GM18502 (cell line): Measurements from ENCODE around the gene GABPB1.
A peak's percentile ranks its signal among the peaks of the same experiment; 100 is the strongest.

Experiments
- ATAC-seq: cut with Tn5 transposase; IDR thresholded peaks from one replicate; pipeline ENCODE4 v1.9.1; 2021; ENCODE audit warnings: mild to moderate bottlenecking; ENCODE audit not compliant: unreplicated experiment, poor library complexity

Gene GABPB1

DNA sequence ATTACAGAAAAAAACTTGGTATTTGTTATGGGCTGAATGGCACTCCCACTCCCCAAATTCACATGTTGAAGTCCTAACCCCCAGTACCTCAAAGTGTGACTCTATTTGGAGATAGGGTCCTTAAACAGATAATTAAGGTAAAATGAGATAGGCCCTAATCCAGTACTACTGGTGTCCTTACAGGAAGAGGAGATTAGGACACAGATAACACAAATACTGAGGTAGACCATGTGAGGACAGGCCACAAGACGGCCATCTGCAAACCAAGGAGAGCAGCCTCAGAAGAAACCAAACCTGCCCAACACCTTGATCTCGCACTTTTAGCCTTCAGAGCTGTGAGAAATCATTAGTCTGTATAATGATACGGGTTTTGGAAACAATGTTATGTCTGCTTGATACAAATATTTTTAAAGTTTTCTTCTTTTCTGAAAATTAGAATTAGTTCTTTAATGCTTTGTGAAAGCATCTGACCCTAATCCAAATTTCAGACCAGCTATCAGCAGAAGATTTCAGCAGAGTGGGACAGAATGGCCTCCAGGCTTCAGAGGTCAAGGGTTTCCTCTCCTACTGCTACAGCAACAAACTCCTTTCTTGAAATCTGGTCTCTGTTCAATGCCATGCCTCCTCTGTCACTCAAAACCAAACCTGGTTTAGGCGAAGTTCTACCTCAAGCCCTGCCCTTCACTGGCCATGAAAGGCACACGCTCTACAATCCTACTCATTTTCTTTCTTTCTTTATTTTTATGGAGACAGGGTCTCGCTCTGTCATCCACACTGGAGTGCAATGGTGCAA, 67.5 kb downstream of the GABPB1 start:
- no peak for ATAC-seq

DNA sequence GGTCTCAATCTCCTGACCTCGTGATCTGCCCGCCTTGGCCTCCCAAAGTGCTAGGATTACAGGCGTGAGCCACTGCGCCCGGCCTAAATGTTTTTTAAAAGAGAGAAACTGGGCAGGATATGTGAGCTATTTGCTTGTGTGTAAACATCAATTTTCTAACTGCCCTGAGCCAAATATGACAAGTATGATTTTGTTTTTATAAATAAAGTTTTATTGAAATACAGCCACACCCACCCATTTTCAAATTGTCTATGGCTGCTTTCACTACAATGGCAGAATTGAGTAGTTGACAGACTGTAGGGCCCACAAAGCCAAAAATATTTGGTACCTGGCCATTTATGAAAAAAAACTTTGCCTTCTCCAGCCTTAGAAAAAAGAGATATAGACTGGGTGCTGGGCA, 73.6 kb downstream of the GABPB1 start:
- no peak for ATAC-seq

DNA sequence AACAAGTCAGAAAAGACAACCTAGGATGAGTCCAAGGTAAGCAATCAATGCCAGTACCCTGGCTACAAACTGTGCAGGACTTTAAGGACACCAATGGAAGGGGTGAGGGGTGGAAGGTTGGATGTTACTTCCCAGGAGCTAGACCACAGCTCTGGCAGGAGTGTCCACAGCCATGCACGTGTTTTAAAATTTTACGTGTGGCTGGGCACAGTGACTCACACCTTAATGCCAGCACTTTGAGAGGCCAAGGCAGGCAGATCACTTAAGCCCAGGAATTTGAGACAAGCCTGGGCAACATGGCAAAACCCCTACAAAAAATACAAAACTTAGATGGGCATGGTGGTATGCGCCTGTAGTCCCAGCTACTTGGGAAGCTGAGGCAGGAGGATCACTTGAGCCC, 74.7 kb downstream of the GABPB1 start:
- ATAC-seq = no peak

DNA sequence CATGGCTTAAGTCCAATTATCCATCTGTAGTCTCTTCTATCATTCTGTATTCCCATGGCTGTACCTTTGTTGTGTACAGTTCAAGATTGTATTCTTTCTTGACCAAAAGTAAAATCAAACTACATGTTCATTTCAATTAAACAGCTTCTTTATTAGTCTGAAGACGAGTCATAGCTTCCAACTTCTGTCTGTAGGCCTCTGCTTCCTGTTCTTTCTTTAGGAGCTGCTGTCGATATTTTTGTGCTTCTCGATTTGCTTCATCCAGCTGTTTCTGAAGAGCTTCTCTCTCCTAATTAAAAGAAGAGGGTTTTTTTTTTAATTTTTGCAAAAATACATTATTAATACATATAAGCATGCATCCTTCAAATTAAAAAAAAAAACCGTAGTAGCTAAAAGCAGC, 76.5 kb downstream of the GABPB1 start:
- ATAC-seq = no peak

GRCh38 chr15:50277370-50277769, 77.6 kb downstream of the GABPB1 start:
- no peak for ATAC-seq

GRCh38 chr15:50275908-50276307, 79.1 kb downstream of the GABPB1 start:
- ATAC-seq = no peak

GRCh38 chr15:50275091-50275490, 79.9 kb downstream of the GABPB1 start:
- ATAC-seq = no peak

- ATAC-seq = no peak
Observed at GRCh38 chr15:50267577-50267976, 87.4 kb downstream of the GABPB1 start.

- ATAC-seq = no peak
Observed at GRCh38 chr15:50265620-50266019, 89.4 kb downstream of the GABPB1 start, which contains the start of gene HDC. HDC (minus strand) TSS chr15:50265726; CDS start chr15:50265623, 103 bp downstream.

- no peak for ATAC-seq
Observed at GRCh38 chr15:50262533-50262932, 92.5 kb downstream of the GABPB1 start.

- no peak for ATAC-seq
Observed at GRCh38 chr15:50261981-50262380, 93.0 kb downstream of the GABPB1 start.

DNA sequence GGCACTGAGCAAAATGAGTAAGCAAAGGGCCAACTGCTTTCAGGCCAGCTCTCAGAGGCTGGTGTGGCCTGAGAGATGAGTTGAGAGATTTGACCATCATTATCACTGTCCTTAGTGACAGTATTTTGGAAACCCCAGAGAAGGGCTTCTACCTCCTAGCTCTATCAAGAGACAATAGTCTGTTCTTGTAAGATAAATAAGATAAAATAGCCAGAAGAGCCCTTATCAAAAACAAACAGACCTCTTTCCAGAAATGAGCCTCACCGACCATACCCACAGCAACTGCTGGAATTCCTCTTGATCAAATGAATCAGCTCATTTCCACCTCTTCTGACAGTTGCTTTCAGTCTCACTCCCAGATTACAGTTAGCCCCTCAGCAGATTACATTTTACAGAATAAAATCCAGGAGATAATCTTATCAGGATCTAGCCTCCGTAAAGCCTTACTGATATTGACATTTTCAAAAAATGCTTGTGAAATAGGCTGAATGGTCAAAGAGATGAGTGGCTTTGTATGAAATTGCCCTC, 94.0 kb downstream of the GABPB1 start:
- peak; percentile 65 for ATAC-seq

DNA sequence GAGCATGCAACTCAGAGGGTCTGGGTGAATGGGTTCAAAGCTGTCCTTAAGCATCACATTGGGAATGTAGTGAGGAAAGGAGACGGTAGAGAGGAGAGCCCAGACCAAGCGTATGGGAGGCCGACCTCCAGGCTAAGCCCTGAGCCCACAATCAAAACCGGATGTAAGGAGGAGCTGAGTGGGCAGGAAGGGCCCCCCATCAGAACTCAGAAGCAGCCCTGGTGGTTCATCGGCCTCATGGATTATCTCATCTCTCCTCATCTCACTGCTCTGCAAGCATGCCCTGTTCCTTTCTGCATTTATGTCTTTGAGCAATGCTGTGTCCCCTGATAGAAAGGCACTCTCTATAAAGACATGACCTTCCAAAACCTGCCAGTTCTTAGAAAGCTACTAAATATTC, 95.7 kb downstream of the GABPB1 start:
- no peak for ATAC-seq

GRCh38 chr15:50257924-50258323, 97.1 kb downstream of the GABPB1 start:
- no peak for ATAC-seq

GRCh38 chr15:50257332-50257731, 97.7 kb downstream of the GABPB1 start:
- ATAC-seq = no peak

DNA sequence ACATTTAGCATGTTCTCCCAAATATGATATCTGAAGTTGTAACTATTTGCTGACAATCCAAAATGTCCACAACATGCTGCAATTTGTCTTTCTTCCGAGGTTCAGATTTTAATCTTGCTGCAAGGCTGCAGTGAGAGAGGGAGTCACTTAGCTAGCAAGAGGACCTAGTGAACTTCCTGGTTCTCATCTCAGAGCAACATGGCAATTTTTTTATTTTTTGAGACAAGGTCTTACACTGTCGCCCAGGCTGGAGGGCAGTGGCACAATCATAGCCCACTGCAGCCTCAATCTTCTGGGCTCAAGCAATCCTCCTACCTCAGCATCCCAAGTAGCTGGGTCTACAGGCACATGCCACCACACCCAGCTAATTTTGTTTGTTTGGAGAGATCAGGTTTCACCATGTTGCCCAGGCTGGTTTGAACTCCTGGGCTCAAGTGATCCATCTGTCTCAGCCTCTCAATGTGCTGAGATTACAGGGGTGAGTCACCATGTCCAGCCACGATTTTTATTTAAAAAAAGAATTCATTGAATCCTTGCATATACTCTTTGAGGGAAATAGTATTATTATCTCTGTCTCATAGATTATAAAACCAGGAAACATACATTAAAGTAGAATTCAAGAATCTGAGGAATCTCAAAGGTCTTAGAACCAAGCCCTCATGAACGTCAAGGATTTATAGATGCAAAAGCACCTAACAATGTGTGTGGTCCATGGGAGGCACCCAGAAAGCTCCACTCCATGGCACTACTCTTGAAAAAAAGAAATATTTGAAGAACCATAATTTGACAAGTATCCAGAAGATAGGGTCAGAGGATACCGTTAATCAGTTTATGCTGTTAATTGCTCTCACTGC, 98.6 kb downstream of the GABPB1 start:
- no peak for ATAC-seq

GRCh38 chr15:50252556-50252955, 102.4 kb downstream of the GABPB1 start:
- ATAC-seq = no peak

GRCh38 chr15:50251638-50252182, 103.3 kb downstream of the GABPB1 start:
- no peak for ATAC-seq

DNA sequence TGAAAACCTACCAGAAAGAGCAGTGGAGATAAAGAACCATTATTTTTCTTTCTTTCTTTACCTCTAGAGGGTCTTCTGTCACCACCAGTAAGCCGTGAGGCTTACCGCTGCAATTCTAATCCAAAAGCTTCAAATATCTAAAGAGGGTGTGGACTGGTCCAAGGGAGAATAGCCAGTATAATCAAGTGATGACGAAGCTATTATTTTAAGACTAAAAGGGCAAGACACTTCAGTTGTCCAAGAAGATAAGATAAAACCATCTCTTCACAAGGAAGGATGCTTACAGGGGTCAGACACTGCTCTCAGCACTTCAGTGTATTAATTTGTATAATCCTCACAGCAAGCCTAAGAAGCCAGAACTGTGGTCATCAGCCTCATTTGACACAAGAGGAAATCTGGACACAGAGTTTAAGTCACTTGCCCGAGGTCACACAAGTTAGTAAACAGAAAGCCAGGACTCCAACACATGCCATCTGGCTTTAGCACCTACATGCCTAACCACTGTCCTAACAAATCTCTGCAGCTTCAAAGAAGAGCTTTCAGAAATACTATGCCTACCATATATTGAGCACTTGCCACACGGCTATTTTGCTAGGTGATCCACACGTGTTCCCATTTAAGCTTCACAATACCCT, 104.1 kb downstream of the GABPB1 start:
- ATAC-seq = no peak

- no peak for ATAC-seq
Observed at GRCh38 chr15:50249704-50250103, 105.3 kb downstream of the GABPB1 start.
